HT1080 (cell line): Measurements from ENCODE around the gene CCDC8. TPM values are rescaled to one million over a fixed set of nuclear protein-coding genes. Genes with fewer than 3 reads are reported as not detected.
"Not testable (repeated sequence)": the region's sequence is repeated elsewhere in the genome, so short reads cannot be mapped to it uniquely, and the experiment has no call there.

Experiments
- DNase-seq: peaks from one replicate; pipeline ENCODE4 v3.0.0-alpha.2; 2015; ENCODE audit warnings: low read depth
- total RNA-seq: library from RNA; depleted of rRNA; stranded (reverse); fragments of >200 nt; shearing (Covaris generic); gene quantifications from 2 replicates; pipeline ENCODE4 v1.2.3, GENCODE V29; 2014

CCDC8 gene
- total RNA-seq, 1 experiment from 2014 or later, result not detected

GRCh38 chr19:46428239-46429135, 15.1 kb upstream of the CCDC8 start, which contains the start of gene PNMA8C:
Gene PNMA8C (minus strand): TSS chr19:46428936. CDS start chr19:46428359, 577 bp downstream.
- peak; percentile 7 for DNase-seq

GRCh38 chr19:46427518-46428045, 14.2 kb upstream of the CCDC8 start:
- no peak for DNase-seq

- DNase-seq, result peak; percentile 16
Observed at GRCh38 chr19:46426506-46427162, 13.3 kb upstream of the CCDC8 start.

- DNase-seq, result no peak
Observed at GRCh38 chr19:46426035-46426505, 12.7 kb upstream of the CCDC8 start.

- no peak for DNase-seq
Observed at GRCh38 chr19:46423188-46423587, 9.8 kb upstream of the CCDC8 start.

- no peak for DNase-seq
Observed at GRCh38 chr19:46422344-46422743, 9.0 kb upstream of the CCDC8 start.

GRCh38 chr19:46420056-46420455, 6.7 kb upstream of the CCDC8 start:
- no peak for DNase-seq

GRCh38 chr19:46415804-46416709, 2.7 kb upstream of the CCDC8 start:
- not testable (repeated sequence) for DNase-seq

- not testable (repeated sequence) for DNase-seq
Observed at GRCh38 chr19:46414899-46415298, 1.5 kb upstream of the CCDC8 start.

GRCh38 chr19:46412650-46413261, 608 bp downstream of the CCDC8 start:
- no peak for DNase-seq

GRCh38 chr19:46411925-46412649, 1.3 kb downstream of the CCDC8 start:
- DNase-seq, result no peak

- DNase-seq, result no peak
Observed at GRCh38 chr19:46411088-46411924, 2.1 kb downstream of the CCDC8 start.

GRCh38 chr19:46410205-46411087, 2.9 kb downstream of the CCDC8 start:
- DNase-seq, result no peak

GRCh38 chr19:46409191-46409590, 4.2 kb downstream of the CCDC8 start:
- no peak for DNase-seq

GRCh38 chr19:46408664-46409039, 4.7 kb downstream of the CCDC8 start:
- DNase-seq, result no peak

- DNase-seq, result no peak
Observed at GRCh38 chr19:46407856-46408663, 5.3 kb downstream of the CCDC8 start.

- no peak for DNase-seq
Observed at GRCh38 chr19:46406976-46407375, 6.4 kb downstream of the CCDC8 start.
